GM10266 (cell line): Measurements from ENCODE around the gene DCC.

ENCODE experiments used
- DNase-seq: peaks from one replicate; pipeline ENCODE4 v3.0.0; 2012; ENCODE audit errors: extremely low spot score
- CTCF ChIP-seq: IDR thresholded peaks from 2 replicates; pipeline ENCODE4 v1.5.1; 2012; ENCODE audit warnings: mild to moderate bottlenecking, low read depth; ENCODE audit not compliant: control insufficient read depth, insufficient read depth; ENCODE audit errors: missing control alignments

Gene DCC

GRCh38 chr18:52462853-52463252, 122.9 kb downstream of the DCC start:
- DNase-seq, result no peak
- no peak for TF ChIP-seq CTCF

DNA sequence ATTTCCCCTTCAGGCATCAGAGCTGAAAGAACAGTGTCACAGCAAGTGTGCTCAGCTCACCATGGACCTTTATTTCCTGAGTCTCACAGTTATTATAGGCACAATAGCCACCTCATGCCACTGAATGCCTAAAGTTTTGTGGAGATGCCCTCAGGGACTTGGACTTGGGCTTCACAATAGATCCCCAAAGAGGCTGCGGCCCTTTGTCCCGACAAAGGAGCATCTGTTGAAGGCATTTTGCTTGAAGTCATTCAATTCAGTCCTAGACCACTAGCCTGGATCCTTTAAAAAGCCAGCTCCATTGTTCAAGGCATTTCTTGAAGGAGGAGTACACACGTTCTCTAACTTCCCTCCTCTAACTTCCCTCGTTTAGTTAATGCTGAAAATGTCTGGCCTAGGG, 125.4 kb downstream of the DCC start:
- no peak for TF ChIP-seq CTCF
- no peak for DNase-seq

GRCh38 chr18:52468496-52468895, 128.5 kb downstream of the DCC start:
- no peak for DNase-seq
- TF ChIP-seq CTCF, result no peak

- no peak for TF ChIP-seq CTCF
- DNase-seq, result no peak
These were observed 135.3 kb downstream of the DCC start for GRCh38 chr18:52475325-52475724.

- TF ChIP-seq CTCF, result no peak
- DNase-seq, result no peak
These were observed 141.1 kb downstream of the DCC start for GRCh38 chr18:52481116-52481515.

GRCh38 chr18:52484977-52485376, 145.0 kb downstream of the DCC start:
- no peak for TF ChIP-seq CTCF

DNA sequence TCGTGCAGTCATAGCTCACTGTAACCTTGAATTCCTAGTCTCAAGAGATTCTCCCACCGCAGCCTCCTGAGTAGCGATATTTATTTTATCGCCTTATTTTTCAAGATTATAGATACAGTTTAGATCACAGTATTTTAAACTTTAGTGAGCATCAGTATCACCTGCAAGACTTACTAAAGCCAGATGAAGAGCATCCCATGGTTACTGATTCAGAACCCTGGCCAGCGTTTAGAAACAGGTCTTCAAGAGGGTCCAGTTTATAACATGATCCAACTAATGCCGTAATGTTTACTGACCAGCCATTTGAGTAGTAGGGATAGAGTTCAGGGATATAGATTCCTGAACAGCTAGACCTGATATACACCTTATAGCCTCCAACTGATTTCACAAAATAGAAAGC, 146.1 kb downstream of the DCC start:
- no peak for TF ChIP-seq CTCF
- DNase-seq, result no peak

More at GRCh38 chr18:52484977-52485376, 145.0 kb downstream of the DCC start:
- no peak for DNase-seq
